ENCODE data around the gene PABPN1. TPM values are rescaled to one million over a fixed set of nuclear protein-coding genes. Genes with fewer than 3 reads are reported as not detected.

PABPN1 gene
- total RNA-seq, 1 donor from 2014 or later = 59.6 TPM

- no peak for DNase-seq
These were observed 36.8 kb downstream of the PABPN1 start for GRCh38 chr14:23358042-23358441.

- DNase-seq = no peak
These were observed 37.4 kb downstream of the PABPN1 start for GRCh38 chr14:23358553-23359166.

- DNase-seq = no peak
These were observed 37.9 kb downstream of the PABPN1 start for GRCh38 chr14:23359167-23359626.

GRCh38 chr14:23359722-23360447 lies 38.6 kb downstream of the PABPN1 start:
- DNase-seq = no peak

- peak; percentile 19 for DNase-seq
These were observed 39.2 kb downstream of the PABPN1 start for GRCh38 chr14:23360496-23360895.

GRCh38 chr14:23361320-23361719 lies 40.1 kb downstream of the PABPN1 start:
- no peak for DNase-seq

- DNase-seq = no peak
These were observed 40.5 kb downstream of the PABPN1 start for GRCh38 chr14:23361763-23362162.

- DNase-seq = no peak
These were observed 40.9 kb downstream of the PABPN1 start for GRCh38 chr14:23362200-23362599.

- peak; percentile 63 for DNase-seq
These were observed 43.1 kb downstream of the PABPN1 start for GRCh38 chr14:23364164-23365035.

GRCh38 chr14:23365036-23365731 lies 43.9 kb downstream of the PABPN1 start, which contains the start of gene EFS:
EFS (minus strand) TSS chr14:23365172; CDS start chr14:23365025, 147 bp downstream.
- no peak for DNase-seq

GRCh38 chr14:23365732-23366425 lies 44.6 kb downstream of the PABPN1 start:
- DNase-seq = peak; percentile 36

GRCh38 chr14:23366426-23366921 lies 45.2 kb downstream of the PABPN1 start:
- DNase-seq = peak; percentile 46

- no peak for DNase-seq
These were observed 49.0 kb downstream of the PABPN1 start for GRCh38 chr14:23370221-23370620.

- no peak for DNase-seq
These were observed 50.6 kb downstream of the PABPN1 start for GRCh38 chr14:23371865-23372264.

GRCh38 chr14:23372509-23372908 lies 51.3 kb downstream of the PABPN1 start, which contains the start of gene IL25:
IL25 (plus strand) TSS chr14:23372809.
- no peak for DNase-seq

- DNase-seq = no peak
These were observed 51.8 kb downstream of the PABPN1 start for GRCh38 chr14:23373041-23373440.

Other genes starting within 250 kb of the PABPN1 start
- gene ACIN1, start 226.3 kb upstream of the PABPN1 start, total RNA-seq = 67.8 TPM
- gene C14orf119, start 226.0 kb upstream of the PABPN1 start, total RNA-seq = 17.9 TPM
- gene CIROP, start 216.5 kb upstream of the PABPN1 start, total RNA-seq = not detected
- gene CEBPE, start 202.2 kb upstream of the PABPN1 start, total RNA-seq = 0.31 TPM
- gene SLC7A8, start 137.8 kb upstream of the PABPN1 start, total RNA-seq = 3.4 TPM
- gene RNF212B, start 83.5 kb upstream of the PABPN1 start, total RNA-seq = not detected
- gene HOMEZ, start 35.3 kb upstream of the PABPN1 start, total RNA-seq = 2.5 TPM
- gene PPP1R3E, start 18.6 kb upstream of the PABPN1 start, total RNA-seq = 5.8 TPM
- 17.8 TPM for gene BCL2L2, start 14.6 kb upstream of the PABPN1 start, total RNA-seq
- 158 TPM for gene SLC22A17, start 31.4 kb downstream of the PABPN1 start, total RNA-seq
- 17.5 TPM for gene EFS, start 43.7 kb downstream of the PABPN1 start, total RNA-seq
- gene IL25, start 51.4 kb downstream of the PABPN1 start, total RNA-seq = not detected
- gene CMTM5, start 55.6 kb downstream of the PABPN1 start, total RNA-seq = 0.62 TPM
- not detected for gene MYH6, start 86.8 kb downstream of the PABPN1 start, total RNA-seq
- gene MYH7, start 114.2 kb downstream of the PABPN1 start, total RNA-seq = 0.31 TPM
- gene NGDN, start 148.2 kb downstream of the PABPN1 start, total RNA-seq = 49.1 TPM
- gene ZFHX2, start 230.3 kb downstream of the PABPN1 start, total RNA-seq = 1.2 TPM
- gene THTPA, start 234.8 kb downstream of the PABPN1 start, total RNA-seq = 6.9 TPM
- gene AP1G2, start 246.3 kb downstream of the PABPN1 start, total RNA-seq = 10.0 TPM

All from occipital lobe (tissue), 2 donors.